8988T (cell line): ENCODE measurements around the gene OR6X1.

Source experiments
- DNase-seq: peaks from one replicate; pipeline ENCODE4 v3.0.0; 2011

The OR6X1 gene

GRCh38 chr11:123754101-123754568, at the start of gene OR6X1:
OR6X1 (minus strand) TSS chr11:123754518; CDS start chr11:123754518, 0 bp downstream.
- no peak for DNase-seq

GRCh38 chr11:123801765-123802164, 47.4 kb upstream of the OR6X1 start:
- no peak for DNase-seq

- DNase-seq = no peak
These were observed 45.7 kb upstream of the OR6X1 start for GRCh38 chr11:123800036-123800435.

- DNase-seq = no peak
These were observed 45.1 kb upstream of the OR6X1 start for GRCh38 chr11:123799438-123799837.

GRCh38 chr11:123798513-123799252, 44.4 kb upstream of the OR6X1 start:
- no peak for DNase-seq

GRCh38 chr11:123798079-123798478, 43.8 kb upstream of the OR6X1 start:
- no peak for DNase-seq

- DNase-seq = no peak
These were observed 43.2 kb upstream of the OR6X1 start for GRCh38 chr11:123797541-123797940.

- DNase-seq = no peak
These were observed 42.8 kb upstream of the OR6X1 start for GRCh38 chr11:123797114-123797513.

GRCh38 chr11:123796226-123796625, 41.9 kb upstream of the OR6X1 start:
- DNase-seq = no peak

- DNase-seq = no peak
These were observed 29.2 kb upstream of the OR6X1 start for GRCh38 chr11:123783536-123783935.

- no peak for DNase-seq
These were observed 24.2 kb upstream of the OR6X1 start for GRCh38 chr11:123778511-123778910.

GRCh38 chr11:123775715-123776549, 21.6 kb upstream of the OR6X1 start:
- DNase-seq = no peak

GRCh38 chr11:123775289-123775688, 21.0 kb upstream of the OR6X1 start:
- no peak for DNase-seq

- no peak for DNase-seq
These were observed 19.6 kb upstream of the OR6X1 start for GRCh38 chr11:123773959-123774358.

GRCh38 chr11:123773026-123773425, 18.7 kb upstream of the OR6X1 start:
- DNase-seq = no peak

GRCh38 chr11:123771664-123772063, 17.3 kb upstream of the OR6X1 start:
- DNase-seq = no peak

GRCh38 chr11:123770712-123771111, 16.4 kb upstream of the OR6X1 start:
- DNase-seq = no peak

GRCh38 chr11:123765601-123766000, 11.3 kb upstream of the OR6X1 start:
- no peak for DNase-seq

- no peak for DNase-seq
These were observed 8.1 kb upstream of the OR6X1 start for GRCh38 chr11:123762422-123762821.

- DNase-seq = no peak
These were observed 6.6 kb upstream of the OR6X1 start for GRCh38 chr11:123760894-123761293.

GRCh38 chr11:123757976-123758375, 3.7 kb upstream of the OR6X1 start:
- DNase-seq = no peak

GRCh38 chr11:123755813-123756212, 1.5 kb upstream of the OR6X1 start:
- no peak for DNase-seq

GRCh38 chr11:123755344-123755743, 1.0 kb upstream of the OR6X1 start:
- DNase-seq = no peak

GRCh38 chr11:123753110-123753509, 1.2 kb downstream of the OR6X1 start:
- DNase-seq = no peak
